PC-3 (cell line): ENCODE measurements around the gene FXYD1.

ENCODE experiments used
- EZH2 ChIP-seq: fragments of 300-600 bp; sonication (generic); IDR thresholded peaks from one replicate; pipeline ENCODE4 v1.6.1; 2017; ENCODE audit warnings: antibody characterized with exemption, mild to moderate bottlenecking, low read length; ENCODE audit not compliant: unreplicated experiment
- TF ChIP-seq, protein P1 (sequence below): fragments of 300-600 bp; sonication (generic); conservative IDR thresholded peaks from 2 replicates; pipeline ENCODE4 v1.5.1; 2017; ENCODE audit warnings: antibody characterized with exemption, low read depth, mild to moderate bottlenecking, low read length

DNA sequence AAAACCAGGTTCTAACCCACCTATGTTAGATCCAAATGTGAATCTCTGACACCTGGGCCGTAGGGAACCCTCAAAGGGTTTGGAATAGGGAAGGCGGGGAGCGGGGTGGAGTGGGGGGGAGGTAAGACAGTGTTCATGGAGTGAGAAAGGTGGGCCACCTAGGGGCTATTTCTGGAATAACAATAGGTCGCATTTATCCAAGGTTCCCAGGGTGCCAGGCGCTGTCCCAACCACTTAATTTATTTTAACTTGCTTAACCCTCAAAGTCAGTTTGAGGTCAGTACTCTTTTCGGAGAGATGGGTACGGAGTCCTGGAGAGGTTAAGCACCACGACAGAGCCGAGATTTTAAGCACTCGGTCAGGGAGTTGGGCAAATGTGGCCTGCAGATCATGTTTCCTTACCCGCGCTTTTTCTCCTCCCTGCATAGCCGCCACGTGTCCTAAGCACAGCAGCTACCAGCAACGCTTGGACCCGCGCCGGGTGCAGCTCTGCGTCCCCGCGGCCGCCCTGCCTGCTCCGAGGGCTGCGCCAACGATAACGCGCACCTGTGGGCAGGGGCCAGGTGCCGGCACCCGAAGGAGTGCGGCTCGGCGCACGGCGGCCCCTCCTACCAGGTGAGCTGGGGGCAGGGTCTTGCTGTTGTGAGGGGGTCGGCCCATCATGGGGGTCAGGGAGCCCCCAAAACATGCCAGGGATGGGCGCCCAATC lies 48.0 kb upstream of the FXYD1 start:
- TF ChIP-seq, protein P1, sequence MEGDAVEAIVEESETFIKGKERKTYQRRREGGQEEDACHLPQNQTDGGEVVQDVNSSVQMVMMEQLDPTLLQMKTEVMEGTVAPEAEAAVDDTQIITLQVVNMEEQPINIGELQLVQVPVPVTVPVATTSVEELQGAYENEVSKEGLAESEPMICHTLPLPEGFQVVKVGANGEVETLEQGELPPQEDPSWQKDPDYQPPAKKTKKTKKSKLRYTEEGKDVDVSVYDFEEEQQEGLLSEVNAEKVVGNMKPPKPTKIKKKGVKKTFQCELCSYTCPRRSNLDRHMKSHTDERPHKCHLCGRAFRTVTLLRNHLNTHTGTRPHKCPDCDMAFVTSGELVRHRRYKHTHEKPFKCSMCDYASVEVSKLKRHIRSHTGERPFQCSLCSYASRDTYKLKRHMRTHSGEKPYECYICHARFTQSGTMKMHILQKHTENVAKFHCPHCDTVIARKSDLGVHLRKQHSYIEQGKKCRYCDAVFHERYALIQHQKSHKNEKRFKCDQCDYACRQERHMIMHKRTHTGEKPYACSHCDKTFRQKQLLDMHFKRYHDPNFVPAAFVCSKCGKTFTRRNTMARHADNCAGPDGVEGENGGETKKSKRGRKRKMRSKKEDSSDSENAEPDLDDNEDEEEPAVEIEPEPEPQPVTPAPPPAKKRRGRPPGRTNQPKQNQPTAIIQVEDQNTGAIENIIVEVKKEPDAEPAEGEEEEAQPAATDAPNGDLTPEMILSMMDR, result peak; percentile 64
- no peak for TF ChIP-seq EZH2
